Natural killer cell (primary cell): Measurements from ENCODE around the gene OGFOD1. TPM values are rescaled to one million over a fixed set of nuclear protein-coding genes. Genes with fewer than 3 reads are reported as not detected.

Source experiments
- ATAC-seq, 3 donors: fragments of 150-1000 bp in 2 of 3; fragments of 200-7000 bp in 1 of 3; cut with Tn5 transposase; 1 replicate in 1 of 3; 2 replicates in 2 of 3; pipeline ENCODE4 v1.10.0; 2021; ENCODE audit warnings: mild to moderate bottlenecking in 2 of 3, moderate library complexity in 2 of 3
- DNase-seq, 2 donors: peaks; one replicate each; pipeline versions ENCODE4 v3.0.0 to v3.0.0-alpha.2; 2013 to 2021; ENCODE audit warnings: mixed read lengths in 1 of 2
- H3K27ac ChIP-seq: one replicate; pipeline ENCODE4 v1.5.1; 2013; ENCODE audit warnings: mild to moderate bottlenecking, low read length
- H3K27me3 ChIP-seq: one replicate; pipeline ENCODE4 v1.6.1; 2013; ENCODE audit warnings: low read length; ENCODE audit not compliant: control insufficient read depth, insufficient read depth
- H3K36me3 ChIP-seq: one replicate; pipeline ENCODE4 v1.6.1; 2013; ENCODE audit warnings: low read length; ENCODE audit not compliant: control insufficient read depth, insufficient read depth
- H3K4me1 ChIP-seq: one replicate; pipeline ENCODE4 v1.6.1; 2013; ENCODE audit warnings: low read length; ENCODE audit not compliant: control insufficient read depth, insufficient read depth
- H3K4me3 ChIP-seq: one replicate; pipeline ENCODE4 v1.5.1; 2013; ENCODE audit warnings: low read length
- H3K9me3 ChIP-seq: one replicate; pipeline ENCODE4 v1.6.1; 2013; ENCODE audit warnings: low read length; ENCODE audit not compliant: control insufficient read depth, insufficient read depth
- H3K27ac Mint-ChIP-seq, 2 donors: one replicate each; pipeline ENCODE4 v1.8.0; 2022; ENCODE audit warnings: mild to moderate bottlenecking in 2 of 2, mixed read lengths in 2 of 2, moderate library complexity in 1 of 2
- H3K27me3 Mint-ChIP-seq, 2 donors: one replicate each; pipeline ENCODE4 v1.8.0; 2022; ENCODE audit warnings: low read depth in 2 of 2, mixed read lengths in 2 of 2
- H3K36me3 Mint-ChIP-seq: one replicate; pipeline ENCODE4 v1.8.0; 2022; ENCODE audit warnings: mixed read lengths
- H3K4me1 Mint-ChIP-seq, 2 donors: one replicate each; pipeline ENCODE4 v1.8.0; 2022; ENCODE audit warnings: mixed read lengths in 2 of 2
- H3K4me3 Mint-ChIP-seq: one replicate; pipeline ENCODE4 v1.8.0; 2022; ENCODE audit warnings: mild to moderate bottlenecking, moderate library complexity, mixed read lengths
- H3K9me3 Mint-ChIP-seq, 2 donors: one replicate each; pipeline ENCODE4 v1.8.0; 2022; ENCODE audit warnings: mixed read lengths in 2 of 2
- WGBS: methylation state at CpG from one replicate; pipeline ENCODE4 v1.1.7; 2013; ENCODE audit warnings: missing lambda C conversion rate; ENCODE audit not compliant: insufficient coverage; 5-methylcytosine and 5-hydroxymethylcytosine counted together
- intact Hi-C: fragments of 100-400 bp; cut with micrococcal nuclease; formaldehyde crosslinking; loops from one replicate; pipeline ENCODE4 v1.14.2; 2022
- total RNA-seq, 4 donors: library from RNA; stranded (reverse); fragments of 120-200 nt in 1 of 4; gene quantifications; one replicate each; pipeline versions ENCODE4 v1.2.3 to v1.2.4, GENCODE V29; 2013 to 2022
- TF ChIP-seq, protein P1 (sequence below): fragments of 200-600 bp; IDR thresholded peaks from one replicate; pipeline ENCODE4 v1.8.0; 2022; ENCODE audit warnings: antibody characterized with exemption

Gene OGFOD1
- total RNA-seq, 3 donors from 2014 or later (not counting 1 experiment from before 2014, with no cell fraction given): 12.7 to 20.6 (median 13.1) TPM

GRCh38 chr16:56493126-56493525 is 41.8 kb downstream of the OGFOD1 start:
- H3K4me3 ChIP-seq: no peak overlapping the region
- TF ChIP-seq, protein P1, sequence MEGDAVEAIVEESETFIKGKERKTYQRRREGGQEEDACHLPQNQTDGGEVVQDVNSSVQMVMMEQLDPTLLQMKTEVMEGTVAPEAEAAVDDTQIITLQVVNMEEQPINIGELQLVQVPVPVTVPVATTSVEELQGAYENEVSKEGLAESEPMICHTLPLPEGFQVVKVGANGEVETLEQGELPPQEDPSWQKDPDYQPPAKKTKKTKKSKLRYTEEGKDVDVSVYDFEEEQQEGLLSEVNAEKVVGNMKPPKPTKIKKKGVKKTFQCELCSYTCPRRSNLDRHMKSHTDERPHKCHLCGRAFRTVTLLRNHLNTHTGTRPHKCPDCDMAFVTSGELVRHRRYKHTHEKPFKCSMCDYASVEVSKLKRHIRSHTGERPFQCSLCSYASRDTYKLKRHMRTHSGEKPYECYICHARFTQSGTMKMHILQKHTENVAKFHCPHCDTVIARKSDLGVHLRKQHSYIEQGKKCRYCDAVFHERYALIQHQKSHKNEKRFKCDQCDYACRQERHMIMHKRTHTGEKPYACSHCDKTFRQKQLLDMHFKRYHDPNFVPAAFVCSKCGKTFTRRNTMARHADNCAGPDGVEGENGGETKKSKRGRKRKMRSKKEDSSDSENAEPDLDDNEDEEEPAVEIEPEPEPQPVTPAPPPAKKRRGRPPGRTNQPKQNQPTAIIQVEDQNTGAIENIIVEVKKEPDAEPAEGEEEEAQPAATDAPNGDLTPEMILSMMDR: no peak
- H3K4me3 Mint-ChIP-seq: no peak overlapping the region
- ATAC-seq (no peak), DNase-seq (no peak)
- H3K27me3 Mint-ChIP-seq: no peaks in the 10 kb centered on the region
- peaks cover 16% of the 10 kb centered on the region for H3K36me3 Mint-ChIP-seq
- H3K9me3 ChIP-seq: no peaks in the 10 kb centered on the region
- no peaks in the 10 kb centered on the region for H3K4me1 ChIP-seq
- no peaks in the 10 kb centered on the region for H3K27me3 ChIP-seq
- no peaks in the 10 kb centered on the region for H3K4me1 Mint-ChIP-seq
- intact Hi-C loops: no loop called here
- WGBS: 96% methylated on average over 2 of the region's 2 CpGs
- H3K36me3 ChIP-seq: peaks cover 25% of the 10 kb centered on the region
- H3K27ac ChIP-seq: no peak overlapping the region
- no peaks in the 10 kb centered on the region for H3K9me3 Mint-ChIP-seq
- no peak overlapping the region for H3K27ac Mint-ChIP-seq

DNA sequence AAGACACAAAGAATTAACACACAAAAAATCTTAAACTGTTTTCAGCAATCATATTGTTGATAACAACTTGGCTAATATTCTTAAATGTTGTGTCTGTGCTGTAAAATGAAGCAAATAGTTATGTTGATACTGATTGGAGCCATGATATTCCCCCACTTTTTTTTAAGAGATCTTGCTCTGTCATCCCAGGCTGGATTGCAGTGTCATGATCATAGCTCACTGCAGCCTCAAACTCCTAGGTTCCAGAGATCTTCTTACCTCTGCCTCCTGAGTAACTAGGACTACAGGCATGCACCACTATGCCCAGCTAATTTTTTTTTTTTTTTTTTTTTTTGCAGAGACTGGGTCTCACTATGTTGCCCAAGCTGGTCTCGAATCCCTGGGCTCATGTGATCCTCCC is 42.5 kb downstream of the OGFOD1 start:
- Mint-ChIP-seq H3K27me3 (no peaks in the 10 kb centered on the region), H3K36me3 (peaks cover 23% of the 10 kb centered on the region), H3K4me3 (no peak overlapping the region), H3K4me1 (no peaks in the 10 kb centered on the region), H3K27ac (no peak overlapping the region), H3K9me3 (no peaks in the 10 kb centered on the region)
- DNase-seq (no peak), ATAC-seq (no peak)
- TF ChIP-seq, protein P1: no peak
- Histone ChIP-seq H3K9me3 (no peaks in the 10 kb centered on the region), H3K4me1 (no peaks in the 10 kb centered on the region), H3K27ac (no peak overlapping the region), H3K36me3 (peaks cover 32% of the 10 kb centered on the region), H3K4me3 (no peak overlapping the region), H3K27me3 (no peaks in the 10 kb centered on the region)
- intact Hi-C loops: no loop called here
- WGBS: 100% methylated on average over 1 of the region's 1 CpG

DNA sequence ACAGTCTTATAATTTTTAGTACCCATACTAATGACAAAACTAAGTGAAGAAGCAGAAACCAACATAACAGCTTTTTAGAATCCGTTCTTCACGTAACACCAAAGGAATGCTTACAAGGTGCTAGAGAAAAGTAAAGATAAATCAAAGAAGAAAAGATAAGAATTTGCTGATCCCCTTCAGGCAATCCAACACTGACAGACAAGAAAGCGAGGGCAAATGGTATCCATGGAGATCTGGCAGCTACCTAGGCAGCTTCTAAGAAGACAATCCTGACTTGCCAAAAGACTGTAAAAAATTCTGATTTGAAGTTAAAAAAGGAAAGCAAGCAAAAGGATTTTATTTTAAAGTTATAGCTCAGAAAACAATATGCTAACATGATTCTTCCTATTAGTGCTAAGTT is 53.8 kb downstream of the OGFOD1 start:
- Mint-ChIP-seq H3K27ac (no peak overlapping the region), H3K27me3 (no peaks in the 10 kb centered on the region)

DNA sequence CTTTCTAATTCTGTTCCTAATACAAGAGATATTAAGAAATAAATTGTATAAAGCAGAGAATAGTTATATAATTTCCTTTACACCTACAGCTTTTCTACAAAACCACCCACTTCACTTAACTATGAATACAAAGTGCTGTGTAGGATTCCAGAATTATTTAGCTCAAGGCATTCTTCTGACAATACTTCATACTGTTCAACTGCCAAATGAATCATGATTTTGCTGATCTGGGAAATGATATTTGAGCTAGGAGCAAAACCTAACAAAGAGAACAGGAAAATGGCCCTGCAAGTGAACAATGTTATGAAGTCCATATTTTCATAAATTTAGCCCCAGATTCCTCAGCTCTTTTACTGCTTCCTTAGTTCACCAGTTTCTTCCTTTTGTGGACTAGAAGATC is 55.6 kb downstream of the OGFOD1 start:
- no peaks in the 10 kb centered on the region for H3K4me1 ChIP-seq
- no peak overlapping the region for H3K27ac ChIP-seq
- no peaks in the 10 kb centered on the region for H3K9me3 ChIP-seq
- H3K36me3 ChIP-seq: peaks cover 65% of the 10 kb centered on the region
- Mint-ChIP-seq H3K36me3 (peaks cover 29% of the 10 kb centered on the region), H3K9me3 (no peaks in the 10 kb centered on the region), H3K4me1 (no peaks in the 10 kb centered on the region), H3K27ac (no peak overlapping the region), H3K27me3 (no peaks in the 10 kb centered on the region), H3K4me3 (no peak overlapping the region)
- no peaks in the 10 kb centered on the region for H3K27me3 ChIP-seq
- DNase-seq (no peak), ATAC-seq (no peak)
- TF ChIP-seq, protein P1: no peak
- H3K4me3 ChIP-seq: no peak overlapping the region
- intact Hi-C loops: no loop called here

More for the DNA sequence above, 53.8 kb downstream of the OGFOD1 start:
- H3K4me1 ChIP-seq: no peaks in the 10 kb centered on the region
- H3K27me3 ChIP-seq: no peaks in the 10 kb centered on the region
- Mint-ChIP-seq H3K4me1 (no peaks in the 10 kb centered on the region), H3K4me3 (no peak overlapping the region), H3K9me3 (no peaks in the 10 kb centered on the region), H3K36me3 (peaks cover 34% of the 10 kb centered on the region)
- DNase-seq (no peak), ATAC-seq (no peak)
- 100% methylated on average over 3 of the region's 3 CpGs for WGBS
- H3K9me3 ChIP-seq: no peaks in the 10 kb centered on the region
- H3K36me3 ChIP-seq: peaks cover 73% of the 10 kb centered on the region
- intact Hi-C loops: no loop called here
- H3K27ac ChIP-seq: no peak overlapping the region
- TF ChIP-seq, protein P1: no peak
- no peak overlapping the region for H3K4me3 ChIP-seq
